SH-SY5Y (cell line): ENCODE results near the gene EREG.

ENCODE experiments used
- GATA2 ChIP-seq: IDR thresholded peaks from 2 replicates; pipeline ENCODE4 v1.6.1; 2011; ENCODE audit warnings: mild to moderate bottlenecking, low read depth, low read length
- GATA3 ChIP-seq: IDR thresholded peaks from 2 replicates; pipeline ENCODE4 v1.6.1; 2011; ENCODE audit warnings: low read depth, mild to moderate bottlenecking, low read length, moderate library complexity

- TF ChIP-seq GATA3 (no peak), GATA2 (no peak)
Measured at GRCh38 chr4:74323663-74324062, 41.3 kb upstream of the EREG start.
